ENCODE measurements around the gene TPSAB1.
"Not testable (repeated sequence)": the region's sequence is repeated elsewhere in the genome, so short reads cannot be mapped to it uniquely, and the experiment has no call there.

TPSAB1 gene

DNA sequence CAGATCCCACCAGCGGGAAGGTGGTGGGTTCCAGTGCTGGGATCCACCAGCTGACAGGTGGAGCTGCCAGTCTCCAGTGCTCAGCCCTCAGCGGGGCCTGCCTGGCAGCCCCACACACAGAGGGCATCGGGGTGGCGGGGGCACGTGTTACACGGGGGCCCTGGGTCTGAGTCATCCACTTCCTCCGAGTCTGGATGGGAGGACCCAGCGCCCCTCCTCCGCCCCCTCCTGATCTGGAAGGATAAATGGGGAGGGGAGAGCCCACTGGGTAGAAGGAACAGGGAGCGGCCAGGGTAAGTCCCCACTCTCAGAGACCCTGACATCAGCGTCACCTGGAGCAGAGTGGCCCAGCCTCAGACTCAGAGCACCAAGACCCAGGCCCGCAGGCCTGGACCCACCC is at the start of gene TPSAB1:
TSS of gene TPSAB1 (plus strand) at position 270 of the 400 bp plus-strand sequence. CDS start 234 bp downstream, outside the sequence.
- TF ChIP-seq, protein P1, sequence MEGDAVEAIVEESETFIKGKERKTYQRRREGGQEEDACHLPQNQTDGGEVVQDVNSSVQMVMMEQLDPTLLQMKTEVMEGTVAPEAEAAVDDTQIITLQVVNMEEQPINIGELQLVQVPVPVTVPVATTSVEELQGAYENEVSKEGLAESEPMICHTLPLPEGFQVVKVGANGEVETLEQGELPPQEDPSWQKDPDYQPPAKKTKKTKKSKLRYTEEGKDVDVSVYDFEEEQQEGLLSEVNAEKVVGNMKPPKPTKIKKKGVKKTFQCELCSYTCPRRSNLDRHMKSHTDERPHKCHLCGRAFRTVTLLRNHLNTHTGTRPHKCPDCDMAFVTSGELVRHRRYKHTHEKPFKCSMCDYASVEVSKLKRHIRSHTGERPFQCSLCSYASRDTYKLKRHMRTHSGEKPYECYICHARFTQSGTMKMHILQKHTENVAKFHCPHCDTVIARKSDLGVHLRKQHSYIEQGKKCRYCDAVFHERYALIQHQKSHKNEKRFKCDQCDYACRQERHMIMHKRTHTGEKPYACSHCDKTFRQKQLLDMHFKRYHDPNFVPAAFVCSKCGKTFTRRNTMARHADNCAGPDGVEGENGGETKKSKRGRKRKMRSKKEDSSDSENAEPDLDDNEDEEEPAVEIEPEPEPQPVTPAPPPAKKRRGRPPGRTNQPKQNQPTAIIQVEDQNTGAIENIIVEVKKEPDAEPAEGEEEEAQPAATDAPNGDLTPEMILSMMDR (IDR thresholded peaks at IDR 0.05): not testable (repeated sequence)

DNA sequence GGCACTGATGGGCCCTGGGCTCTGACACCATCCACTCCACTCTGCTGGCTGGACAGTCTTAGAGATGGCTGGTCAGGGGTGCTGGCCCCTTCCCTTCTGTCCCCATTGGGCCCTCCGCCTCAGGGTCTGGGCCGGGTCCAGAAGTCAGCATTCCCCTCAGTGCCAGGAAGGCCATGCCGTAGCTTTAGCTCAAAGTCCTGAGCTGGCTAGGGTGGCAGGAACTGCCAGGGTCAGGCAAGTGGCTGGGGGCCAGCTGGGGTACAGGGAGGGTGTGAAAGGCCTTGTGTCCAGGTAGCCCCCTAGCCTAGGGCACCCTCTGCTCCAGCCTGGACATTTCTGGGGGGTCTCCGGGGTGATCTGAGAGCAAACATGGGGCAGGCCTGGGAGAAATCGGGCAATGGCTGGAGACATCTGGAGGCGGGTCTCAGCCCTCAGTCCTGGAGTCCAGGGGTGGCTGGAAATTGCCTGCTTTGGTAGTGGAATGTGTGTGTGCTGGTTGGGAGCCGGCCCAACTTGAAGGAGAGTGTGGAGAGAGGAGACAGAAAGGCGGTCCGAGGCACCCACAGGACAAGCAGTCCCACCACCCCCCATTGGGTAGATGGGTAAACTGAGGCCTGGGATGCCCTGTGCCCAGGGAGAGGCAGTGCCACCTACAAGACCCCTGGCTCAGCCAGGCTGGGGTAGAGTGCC is 48.0 kb upstream of the TPSAB1 start:
- TF ChIP-seq, protein P1 (IDR thresholded peaks at IDR 0.05): no peak

- TF ChIP-seq, protein P1 (IDR thresholded peaks at IDR 0.05): no peak
Measured at GRCh38 chr16:1193143-1193824, 47.2 kb upstream of the TPSAB1 start.

- TF ChIP-seq, protein P1 (IDR thresholded peaks at IDR 0.05): no peak
Measured at GRCh38 chr16:1193825-1194581, 46.5 kb upstream of the TPSAB1 start.

- TF ChIP-seq, protein P1 (IDR thresholded peaks at IDR 0.05): peak; percentile 99
Measured at GRCh38 chr16:1194665-1195392, 45.7 kb upstream of the TPSAB1 start.

GRCh38 chr16:1195393-1195666 is 45.2 kb upstream of the TPSAB1 start:
- TF ChIP-seq, protein P1 (IDR thresholded peaks at IDR 0.05): no peak

DNA sequence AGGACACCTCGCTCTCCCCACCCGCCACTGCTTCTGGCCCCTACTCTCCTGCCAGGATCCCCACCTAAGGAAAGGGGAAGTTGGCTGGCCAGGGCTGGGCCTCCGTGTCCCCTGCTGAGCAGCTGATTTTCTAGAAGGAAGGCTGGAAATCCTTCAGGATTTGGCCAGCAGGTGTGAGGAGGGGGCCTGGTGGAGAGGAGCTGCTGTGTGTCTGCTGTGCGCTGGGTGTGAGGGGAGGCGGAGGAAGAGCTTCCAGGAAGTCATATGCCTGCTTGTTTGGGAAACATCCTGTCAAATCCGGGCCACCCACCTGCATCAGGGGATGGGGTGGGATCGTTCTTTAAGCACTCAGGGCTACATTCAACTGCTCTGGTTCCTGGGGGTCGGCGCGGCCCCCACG is 44.0 kb upstream of the TPSAB1 start:
- TF ChIP-seq, protein P1 (IDR thresholded peaks at IDR 0.05): no peak

Measured in LNCAP (cell line).